T-helper 9 cell (primary cell): ENCODE results near the gene CTCFL.
"Not testable (repeated sequence)": the region's sequence is repeated elsewhere in the genome, so short reads cannot be mapped to it uniquely, and the experiment has no call there.

Experiments
- DNase-seq: peaks from one replicate; pipeline ENCODE4 v3.0.0-alpha.2; 2020

CTCFL gene

GRCh38 chr20:57508381-57508780 lies 16.6 kb downstream of the CTCFL start:
- DNase-seq: no peak

- no peak for DNase-seq
Observed at GRCh38 chr20:57507477-57507876, 17.5 kb downstream of the CTCFL start.

- no peak for DNase-seq
Observed at GRCh38 chr20:57505979-57506378, 19.0 kb downstream of the CTCFL start.

- DNase-seq: no peak
Observed at GRCh38 chr20:57504411-57504810, 20.5 kb downstream of the CTCFL start.

- DNase-seq: no peak
Observed at GRCh38 chr20:57503035-57503658, 21.8 kb downstream of the CTCFL start.

DNA sequence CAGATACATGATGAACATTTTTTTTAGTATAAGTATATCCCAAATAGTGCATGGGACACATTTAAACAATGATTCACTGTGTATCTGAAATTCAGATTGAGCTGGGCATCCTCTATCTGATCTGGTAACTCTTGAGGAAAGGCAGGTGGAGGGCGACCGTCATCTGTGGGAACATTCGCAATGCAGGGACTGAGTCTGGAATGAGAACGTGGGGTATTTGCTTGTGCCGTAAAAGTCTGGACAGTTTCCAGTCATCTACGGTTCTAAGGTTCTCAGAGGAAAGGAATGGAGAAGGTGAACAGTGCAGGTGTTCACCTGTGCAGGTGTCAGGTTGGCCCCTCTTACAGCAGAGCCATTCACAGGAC lies 22.6 kb downstream of the CTCFL start:
- DNase-seq: no peak

DNA sequence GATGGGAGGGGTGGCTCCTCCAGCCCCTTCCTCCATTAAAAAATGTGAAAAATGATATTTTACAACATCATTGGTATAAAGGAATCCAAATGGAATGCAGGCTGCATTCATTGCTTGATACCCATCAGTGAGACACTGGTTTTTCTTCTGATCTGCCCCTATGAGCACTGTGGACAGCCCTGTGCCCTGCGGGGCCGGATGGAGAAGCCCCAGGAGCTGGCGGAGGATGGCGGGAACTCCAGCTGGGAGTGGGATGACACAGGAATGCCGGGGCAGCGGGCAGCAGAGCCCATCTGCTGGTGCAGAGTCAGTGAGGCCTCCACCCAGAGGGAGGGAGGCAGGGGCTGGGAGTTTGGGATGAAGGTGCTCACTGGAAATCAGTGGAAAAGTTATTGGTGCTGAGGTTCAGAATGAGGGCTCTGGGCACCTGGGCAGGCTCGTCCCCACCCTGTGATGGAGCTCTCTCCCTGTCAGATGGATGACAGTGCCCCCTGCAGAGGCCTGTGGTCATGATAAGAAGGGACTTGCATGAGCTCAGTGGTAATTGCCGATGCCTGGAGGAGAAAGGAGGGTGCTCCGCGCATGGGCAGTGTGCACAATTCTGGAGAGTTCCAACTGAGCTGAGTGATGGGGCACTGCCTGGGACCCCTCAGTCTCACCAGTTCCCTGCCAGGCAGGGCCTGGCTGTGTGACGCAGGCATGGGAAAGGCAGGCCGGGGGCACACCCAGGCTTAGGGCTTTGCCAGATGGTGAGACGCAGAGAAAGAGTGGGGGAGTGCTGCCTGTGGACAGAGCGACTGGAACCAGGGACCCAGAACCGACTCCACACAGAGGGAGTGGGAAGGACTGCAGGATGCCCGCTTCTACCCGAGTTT lies 23.2 kb downstream of the CTCFL start:
- no peak for DNase-seq

DNA sequence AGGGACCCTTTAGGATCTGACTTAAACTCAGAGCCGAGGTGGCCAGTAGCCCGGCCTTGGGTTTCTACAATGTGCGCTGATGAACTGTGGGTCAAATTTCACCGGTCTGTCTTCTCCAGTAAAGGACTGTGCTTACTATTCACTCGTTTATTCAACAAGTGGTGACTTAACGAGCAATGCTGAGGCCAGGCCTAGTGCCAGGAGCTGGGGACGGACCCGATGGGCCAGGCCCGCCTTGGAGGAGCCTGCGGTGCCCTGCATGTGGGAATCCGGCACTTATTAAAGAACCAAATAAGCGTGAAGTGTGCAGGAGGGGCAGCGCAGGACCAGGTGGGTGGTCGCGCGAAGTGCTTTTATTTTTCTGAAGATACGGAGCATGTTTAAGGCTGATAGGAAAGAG lies 24.0 kb downstream of the CTCFL start:
- DNase-seq: no peak

GRCh38 chr20:57500235-57500634 lies 24.7 kb downstream of the CTCFL start:
- no peak for DNase-seq

- DNase-seq: no peak
Observed at GRCh38 chr20:57499676-57500075, 25.3 kb downstream of the CTCFL start.

DNA sequence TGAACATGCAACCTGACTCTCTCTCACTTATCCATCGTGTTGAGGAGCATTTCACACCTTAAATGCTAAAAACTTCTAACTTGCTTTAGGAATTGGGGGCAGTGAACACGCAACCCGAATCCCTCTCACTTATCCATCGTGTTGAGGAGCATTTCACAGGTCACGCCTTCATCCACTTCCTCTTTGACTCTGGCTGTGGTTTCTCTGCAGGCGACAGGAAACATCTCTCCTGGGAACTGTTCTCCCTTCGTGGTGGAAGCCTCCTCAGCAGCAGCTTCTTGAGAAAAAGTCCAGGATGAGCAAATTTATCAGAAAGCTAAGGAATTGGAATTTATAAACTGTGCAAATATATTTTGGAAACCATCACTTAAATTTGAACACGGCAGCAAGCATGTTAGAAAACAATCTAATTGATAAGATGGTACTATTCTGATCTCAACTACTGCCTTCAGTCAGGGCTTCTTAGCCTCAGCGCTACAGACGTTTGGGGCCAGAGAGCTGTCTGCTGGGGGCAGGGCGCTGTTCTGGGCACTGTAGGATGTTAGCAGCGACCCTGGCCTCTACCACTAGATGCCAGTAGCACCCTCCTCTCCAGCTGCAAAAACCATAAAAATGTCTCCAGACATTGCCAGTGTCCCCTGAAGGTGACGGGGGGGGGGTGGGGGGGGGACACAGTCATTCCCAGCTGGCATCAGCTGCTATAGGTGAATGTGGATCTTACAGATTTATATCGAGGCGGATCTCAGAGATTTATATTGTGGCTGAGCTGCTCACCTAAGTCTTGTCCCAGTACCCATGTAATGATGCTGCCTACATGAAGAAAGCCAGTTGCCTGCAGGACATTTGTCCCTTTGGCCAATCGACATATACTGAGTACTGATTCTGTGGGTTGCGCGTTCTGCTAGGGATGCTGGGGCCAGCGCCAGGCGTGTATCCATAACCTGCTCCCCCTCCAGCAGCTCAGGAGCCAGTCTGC lies 26.2 kb downstream of the CTCFL start:
- no peak for DNase-seq

GRCh38 chr20:57496592-57496991 lies 28.3 kb downstream of the CTCFL start:
- DNase-seq: no peak

GRCh38 chr20:57495978-57496377 lies 29.0 kb downstream of the CTCFL start:
- DNase-seq: no peak

DNA sequence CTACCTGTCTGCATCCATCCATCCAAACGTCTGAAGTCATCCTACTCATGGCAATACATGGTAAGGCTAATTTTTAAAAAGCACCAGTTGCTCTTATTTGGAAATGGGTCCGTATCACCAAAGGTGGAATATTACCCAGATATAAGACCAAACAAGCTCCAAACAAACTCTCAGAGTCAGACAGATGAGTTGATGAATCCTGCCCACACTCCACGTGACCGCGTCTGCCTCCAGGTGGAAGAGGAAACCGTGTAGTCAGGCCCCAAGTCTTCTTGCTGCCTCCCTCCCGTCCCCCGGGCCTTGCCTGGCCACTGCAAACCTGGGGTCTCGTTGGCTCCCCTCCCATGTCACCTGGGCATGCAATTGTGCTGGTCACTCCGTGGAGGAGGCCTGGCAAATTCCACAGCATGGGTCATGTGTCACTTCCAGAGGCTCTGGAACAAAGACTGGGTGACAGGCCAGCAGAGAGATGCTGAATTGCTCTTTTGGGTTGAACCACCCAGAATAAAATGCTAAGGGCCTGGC lies 31.8 kb downstream of the CTCFL start:
- no peak for DNase-seq

DNA sequence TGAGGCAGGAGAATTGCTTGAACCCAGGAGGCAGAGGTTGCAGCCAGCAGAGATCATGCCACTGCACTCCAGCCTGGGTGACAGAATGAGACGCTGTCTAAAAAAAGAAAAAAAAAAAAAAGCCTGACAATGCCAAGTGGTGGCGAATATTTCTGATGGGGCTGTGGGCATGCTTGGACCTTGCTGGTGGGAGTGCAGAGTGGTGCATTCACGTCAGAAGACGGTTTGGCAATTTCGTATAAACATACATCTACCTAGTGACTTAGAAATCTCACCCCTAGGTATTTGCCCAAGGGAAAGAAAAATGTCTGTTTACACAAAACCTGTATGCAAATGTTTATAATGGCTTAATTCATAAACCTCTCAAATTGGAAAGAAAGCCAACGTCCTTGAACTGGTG lies 33.6 kb downstream of the CTCFL start:
- DNase-seq: no peak

DNA sequence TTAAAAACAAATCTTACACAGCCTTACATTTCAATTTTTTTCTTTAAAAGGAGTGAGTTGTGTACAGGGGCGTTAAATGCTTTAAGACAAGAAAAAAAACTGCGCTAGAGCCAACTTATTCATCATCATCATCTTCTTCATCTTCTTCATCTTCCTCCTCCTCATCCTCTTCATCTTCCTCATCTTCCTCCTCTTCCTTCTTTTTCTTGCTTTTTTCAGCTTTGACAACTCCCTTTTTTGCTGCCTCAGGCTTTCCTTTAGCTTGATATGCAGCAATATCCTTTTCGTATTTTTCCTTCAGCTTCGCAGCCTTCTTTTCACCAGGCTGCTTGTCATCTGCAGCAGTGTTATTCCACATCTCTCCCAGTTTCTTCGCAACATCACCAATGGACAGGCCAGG lies 36.7 kb downstream of the CTCFL start:
- not testable (repeated sequence) for DNase-seq

- no peak for DNase-seq
Observed at GRCh38 chr20:57485770-57486169, 39.2 kb downstream of the CTCFL start.

GRCh38 chr20:57484772-57485171 lies 40.2 kb downstream of the CTCFL start:
- DNase-seq: no peak

- DNase-seq: no peak
Observed at GRCh38 chr20:57483287-57484050, 41.5 kb downstream of the CTCFL start.

- DNase-seq: no peak
Observed at GRCh38 chr20:57482796-57483195, 42.1 kb downstream of the CTCFL start.

GRCh38 chr20:57482148-57482547 lies 42.8 kb downstream of the CTCFL start:
- DNase-seq: no peak

DNA sequence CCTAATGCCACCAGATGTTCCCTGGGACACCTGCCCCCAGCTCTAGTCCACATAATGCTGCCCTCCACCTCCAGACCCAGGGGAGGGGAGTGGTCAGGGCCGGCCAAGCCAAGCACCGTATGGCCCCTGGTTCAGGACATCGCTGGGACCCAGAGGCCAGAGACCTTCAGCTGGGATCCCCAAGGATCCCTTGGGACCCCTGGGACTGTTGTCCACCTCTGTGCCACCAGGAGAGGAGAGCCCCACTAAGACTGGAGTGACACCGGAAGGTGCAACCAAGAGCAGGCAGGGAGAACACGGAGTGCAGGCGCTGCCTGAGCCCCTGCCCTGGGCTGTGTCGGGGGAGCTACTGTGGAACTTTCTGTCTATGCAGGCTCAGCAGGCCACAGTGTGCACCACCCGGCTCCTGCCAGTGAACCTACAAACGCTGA lies 43.6 kb downstream of the CTCFL start:
- no peak for DNase-seq
